Measurements from ENCODE around the gene LMCD1.

DNA sequence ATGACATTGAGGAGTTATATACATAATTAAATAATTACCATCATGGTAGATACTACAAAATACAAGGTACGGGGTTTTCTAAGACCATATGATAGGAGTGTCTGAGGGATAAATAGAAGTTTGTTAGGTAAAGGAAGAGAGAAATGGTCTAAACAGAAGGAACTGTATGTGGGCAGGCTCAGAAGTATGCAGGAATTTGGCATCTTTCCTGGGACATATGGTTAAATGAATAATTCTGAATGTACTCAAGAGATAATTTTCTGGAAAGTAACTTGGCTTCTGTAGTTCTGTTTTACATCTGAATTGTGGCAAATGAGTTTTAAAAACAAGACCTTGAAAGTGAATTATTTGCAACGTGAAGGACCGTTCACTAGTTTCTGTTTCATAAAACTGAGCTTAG, 17.5 kb downstream of the LMCD1 start:
- no peak for TF ChIP-seq CTCF (conservative IDR thresholded peaks at IDR 0.05; ENCODE audit: low read length)
- no peak for TF ChIP-seq EZH2phosphoT487 (IDR thresholded peaks at IDR 0.05; ENCODE audit: borderline replicate concordance, low read depth, low read length)
